ENCODE measurements around the gene GRPR. TPM values are rescaled to one million over a fixed set of nuclear protein-coding genes. Genes with fewer than 3 reads are reported as not detected.

The GRPR gene
- total and polyA plus RNA-seq, 10 of the 15 experiments (the other 5 are each of a cell fraction or from before 2014, with no cell fraction given), result 0.10 to 3.7 (median 0.21) TPM; not detected in 1

- no peak for TF ChIP-seq E2F8 (IDR thresholded peaks at IDR 0.05; ENCODE audit: low read depth, partially characterized antibody)
- TF ChIP-seq BRCA1 (IDR thresholded peaks at IDR 0.05; ENCODE audit: low read depth, low read length), result no peak
- TF ChIP-seq PKNOX1 (IDR thresholded peaks at IDR 0.05), result no peak
- no peak for TF ChIP-seq ZNF24 (IDR thresholded peaks at IDR 0.05)
- TF ChIP-seq CBFB (IDR thresholded peaks at IDR 0.05; ENCODE audit: low read depth), result no peak
- no peak for TF ChIP-seq JUNB (IDR thresholded peaks at IDR 0.05)
- no peak for TF ChIP-seq TCF7 (IDR thresholded peaks at IDR 0.05; ENCODE audit: borderline replicate concordance)
- TF ChIP-seq ZBTB4 (CRISPR knock-in tag; IDR thresholded peaks at IDR 0.05), result no peak
Observed at GRCh38 chrX:16175329-16176061, 52.1 kb downstream of the GRPR start (continued).
